ENCODE measurements around the gene TRAF3. TPM values are rescaled to one million over a fixed set of nuclear protein-coding genes. Genes with fewer than 3 reads are reported as not detected.

Gene TRAF3
- total RNA-seq, 1 experiment from 2014 or later, result 11.5 TPM

DNA sequence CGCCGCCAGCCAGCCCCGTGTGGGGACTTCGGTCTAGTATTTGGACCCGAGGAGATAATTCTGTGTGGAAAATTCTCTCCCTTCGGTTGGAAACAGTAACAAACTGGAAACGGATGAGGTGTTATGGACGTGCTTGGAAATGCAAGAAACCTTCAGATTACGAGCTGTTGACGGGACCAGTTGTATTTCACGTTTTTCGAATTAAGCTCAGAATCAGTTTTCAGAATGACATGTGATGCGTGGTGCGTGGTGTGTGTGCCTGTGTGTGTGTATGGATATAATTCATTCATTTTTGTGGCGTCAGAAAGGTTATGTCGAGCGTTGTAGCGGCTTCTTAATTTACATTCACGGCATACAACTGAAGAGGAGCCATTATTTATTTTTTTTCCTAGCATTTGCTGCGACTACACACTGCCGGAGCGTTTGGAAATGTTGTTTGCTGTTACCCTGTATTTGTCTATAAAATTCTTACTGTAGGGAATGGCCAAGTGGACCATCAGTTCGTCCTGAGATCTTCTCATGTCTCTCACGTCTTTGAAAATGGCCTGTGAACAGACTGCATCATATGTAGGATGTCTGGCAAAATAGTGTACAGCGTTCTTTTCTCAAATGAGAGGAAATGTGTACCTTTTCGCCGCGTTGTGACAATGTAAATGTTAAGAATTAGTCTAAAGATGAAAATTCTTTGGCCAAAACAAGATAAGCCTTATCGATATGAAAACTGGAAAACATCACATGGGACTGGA lies 1.3 kb downstream of the TRAF3 start:
- no peaks in the 10 kb centered on the region for H3K36me3 ChIP-seq (replicated peaks; ENCODE audit: control insufficient read depth, insufficient read depth, low read length)
- peak; percentile 15 for DNase-seq
- H3K27me3 ChIP-seq (ENCODE audit: control insufficient read depth, insufficient read depth, low read length), result peaks cover 9% of the 10 kb centered on the region
- peak overlapping the region; percentile 58 for H3K4me3 ChIP-seq (ENCODE audit: insufficient read depth, low read depth, low read length)

DNA sequence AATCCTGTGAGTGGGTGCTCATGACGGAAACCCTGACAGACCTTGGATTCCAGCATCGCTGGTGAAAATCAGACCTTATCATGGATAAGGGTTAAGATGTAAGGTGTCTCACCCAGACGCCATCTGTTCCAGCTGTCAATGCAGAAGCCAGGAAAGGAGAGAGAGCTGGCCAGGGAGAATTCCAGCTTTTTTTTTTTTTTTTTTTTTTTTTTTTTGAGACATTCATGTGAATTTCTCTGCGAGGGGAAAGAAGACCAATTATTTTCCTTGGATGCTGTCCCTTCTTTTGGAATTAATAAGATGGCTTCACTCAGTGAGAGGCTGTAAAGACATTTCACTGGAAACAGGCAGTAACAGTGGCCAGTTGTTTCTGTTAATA lies 1.8 kb downstream of the TRAF3 start:
- no peak overlapping the region for H3K4me3 ChIP-seq (ENCODE audit: insufficient read depth, low read depth, low read length)
- DNase-seq, result peak; percentile 34
- H3K36me3 ChIP-seq (replicated peaks; ENCODE audit: control insufficient read depth, insufficient read depth, low read length), result no peaks in the 10 kb centered on the region
- peaks cover 9% of the 10 kb centered on the region for H3K27me3 ChIP-seq (ENCODE audit: control insufficient read depth, insufficient read depth, low read length)

DNA sequence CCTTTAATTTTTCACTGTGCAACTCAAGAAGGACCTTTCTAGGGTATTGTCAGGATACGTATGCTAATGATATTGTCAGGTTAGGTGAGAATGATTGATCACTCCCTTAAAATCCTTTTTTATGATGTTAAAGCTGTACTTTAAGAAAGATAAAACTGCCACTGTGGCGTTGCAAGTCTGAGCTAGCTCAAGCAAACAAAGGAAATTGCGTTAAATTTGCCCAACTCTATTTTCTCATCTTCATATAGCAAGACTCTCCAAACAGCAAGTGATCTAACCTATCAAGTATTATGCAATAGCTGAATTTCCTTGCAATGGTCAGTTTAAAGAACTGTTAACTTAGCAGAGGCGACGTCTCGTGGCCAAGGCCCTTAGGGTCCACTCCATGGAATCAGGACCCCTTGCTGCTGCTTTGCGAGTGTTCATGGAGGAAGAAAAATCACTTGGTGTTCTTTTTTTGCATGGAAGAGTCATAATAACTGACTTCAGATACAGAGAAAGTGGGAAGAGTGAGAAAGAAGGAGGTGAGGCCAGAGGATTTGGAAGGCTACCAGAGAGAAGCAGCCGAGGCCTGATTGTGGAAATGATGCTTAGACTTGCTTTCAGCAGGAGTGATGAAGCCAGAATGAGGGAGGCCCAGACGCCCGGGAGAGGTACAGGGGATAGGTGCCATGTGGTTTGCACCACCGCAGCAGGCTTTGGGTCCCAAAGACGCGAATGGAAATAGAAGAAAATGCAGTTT lies 2.5 kb downstream of the TRAF3 start:
- peak; percentile 32 for DNase-seq
- H3K4me3 ChIP-seq (ENCODE audit: insufficient read depth, low read depth, low read length), result no peak overlapping the region

DNA sequence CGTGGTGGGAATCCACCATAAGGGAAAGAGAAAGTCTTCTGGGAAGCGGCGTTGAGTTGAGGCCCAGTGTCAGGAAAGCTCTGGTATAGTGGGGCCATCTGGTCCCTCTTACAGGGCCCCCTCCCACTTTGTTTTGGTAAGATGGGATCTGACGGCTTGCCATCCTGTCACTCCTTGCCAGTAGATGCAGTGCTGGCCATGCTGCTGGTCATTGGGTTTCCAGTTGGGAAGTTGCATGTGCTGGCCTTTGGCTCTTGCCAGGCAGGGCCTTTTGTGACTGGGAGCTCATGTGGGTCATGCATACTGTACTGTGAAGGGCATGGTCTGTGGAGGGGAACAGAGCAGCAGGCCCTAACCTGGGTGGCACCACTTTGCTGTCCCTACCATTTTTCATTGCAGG lies 3.8 kb downstream of the TRAF3 start:
- Histone ChIP-seq H3K4me3 (ENCODE audit: insufficient read depth, low read depth, low read length) (no peak overlapping the region), H3K36me3 (replicated peaks; ENCODE audit: control insufficient read depth, insufficient read depth, low read length) (no peaks in the 10 kb centered on the region), H3K27me3 (ENCODE audit: control insufficient read depth, insufficient read depth, low read length) (peaks cover 9% of the 10 kb centered on the region)
- DNase-seq, result peak; percentile 19

More for the DNA sequence above, 2.5 kb downstream of the TRAF3 start:
- Histone ChIP-seq H3K27me3 (ENCODE audit: control insufficient read depth, insufficient read depth, low read length) (peaks cover 9% of the 10 kb centered on the region), H3K36me3 (replicated peaks; ENCODE audit: control insufficient read depth, insufficient read depth, low read length) (no peaks in the 10 kb centered on the region)

DNA sequence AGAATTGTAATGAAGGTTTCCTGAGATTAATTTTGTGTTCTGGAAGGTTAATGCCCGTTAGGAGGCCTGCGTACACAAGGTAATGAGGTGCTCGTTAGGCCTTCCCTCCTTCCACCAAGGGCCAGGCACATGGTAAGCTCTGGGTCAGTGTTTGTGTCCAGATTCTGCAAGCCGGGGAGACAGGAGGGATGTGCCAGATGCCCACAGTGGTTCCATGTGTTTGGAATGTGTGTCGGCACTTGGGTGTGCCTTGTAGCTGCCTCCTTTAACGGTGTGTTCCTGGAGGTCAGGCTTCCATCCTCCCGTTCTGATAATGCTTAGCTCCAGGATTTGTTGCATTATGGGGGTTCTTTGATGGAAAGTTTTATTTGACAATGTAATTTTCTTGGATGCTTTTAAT lies 5.7 kb downstream of the TRAF3 start:
- Histone ChIP-seq H3K36me3 (replicated peaks; ENCODE audit: control insufficient read depth, insufficient read depth, low read length) (no peaks in the 10 kb centered on the region), H3K4me3 (ENCODE audit: insufficient read depth, low read depth, low read length) (no peak overlapping the region), H3K27me3 (ENCODE audit: control insufficient read depth, insufficient read depth, low read length) (peaks cover 9% of the 10 kb centered on the region)
- DNase-seq, result peak; percentile 16

DNA sequence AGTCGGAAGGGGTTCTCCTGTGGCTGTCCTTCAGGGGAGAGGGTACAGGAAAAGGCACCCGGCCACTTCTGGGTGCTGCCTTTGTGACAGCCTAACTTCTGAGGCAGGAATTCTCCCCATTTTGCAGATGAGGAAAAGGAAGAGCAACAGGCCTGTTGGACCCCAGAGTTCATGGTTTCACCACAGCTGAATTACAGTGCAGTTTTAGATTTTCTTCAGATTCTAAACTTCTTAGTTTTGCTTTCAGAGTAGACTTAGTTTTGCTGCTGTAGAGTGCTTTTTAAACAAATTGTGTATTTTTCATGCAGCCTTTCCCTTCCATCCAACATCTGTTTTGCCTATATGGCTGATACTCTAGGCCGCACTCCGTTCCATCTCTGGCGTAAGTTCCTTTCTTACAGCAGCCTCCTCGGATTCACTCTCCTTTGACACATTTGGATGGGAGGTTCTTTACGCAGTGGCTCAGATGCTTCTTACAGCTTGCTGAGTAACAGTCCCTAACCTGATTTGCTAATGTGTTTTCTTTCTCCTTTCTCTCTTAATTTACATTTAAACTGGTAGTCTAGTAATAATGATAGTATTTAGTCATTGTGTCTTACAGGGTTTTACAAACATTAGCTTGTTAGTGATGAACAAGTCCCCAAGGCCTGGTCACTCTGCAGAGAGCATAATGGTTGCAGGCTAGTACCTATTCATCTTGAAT lies 7.8 kb downstream of the TRAF3 start:
- Histone ChIP-seq H3K36me3 (replicated peaks; ENCODE audit: control insufficient read depth, insufficient read depth, low read length) (no peaks in the 10 kb centered on the region), H3K4me3 (ENCODE audit: insufficient read depth, low read depth, low read length) (no peak overlapping the region), H3K27me3 (ENCODE audit: control insufficient read depth, insufficient read depth, low read length) (no peaks in the 10 kb centered on the region)
- DNase-seq, result peak; percentile 22

DNA sequence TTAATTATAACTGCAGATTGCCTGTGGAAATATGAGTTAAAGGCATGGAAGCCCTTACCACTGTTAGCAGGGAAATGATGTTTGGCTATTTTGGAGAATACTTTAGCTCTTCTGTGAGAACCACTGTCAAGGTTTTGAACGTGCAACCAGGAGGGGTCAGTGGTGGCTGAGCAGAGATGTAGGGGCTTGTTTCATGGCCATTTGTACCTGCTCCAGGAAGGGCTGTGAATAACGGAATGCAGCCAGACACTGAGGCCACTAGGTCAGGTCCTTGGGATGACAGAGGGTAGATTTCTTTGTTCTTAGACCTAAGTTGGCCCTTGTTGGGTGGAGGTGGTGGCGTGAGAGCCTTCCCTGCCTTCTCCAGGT lies 8.3 kb downstream of the TRAF3 start:
- Histone ChIP-seq H3K27me3 (ENCODE audit: control insufficient read depth, insufficient read depth, low read length) (no peaks in the 10 kb centered on the region), H3K4me3 (ENCODE audit: insufficient read depth, low read depth, low read length) (no peak overlapping the region)
- peak; percentile 51 for DNase-seq

DNA sequence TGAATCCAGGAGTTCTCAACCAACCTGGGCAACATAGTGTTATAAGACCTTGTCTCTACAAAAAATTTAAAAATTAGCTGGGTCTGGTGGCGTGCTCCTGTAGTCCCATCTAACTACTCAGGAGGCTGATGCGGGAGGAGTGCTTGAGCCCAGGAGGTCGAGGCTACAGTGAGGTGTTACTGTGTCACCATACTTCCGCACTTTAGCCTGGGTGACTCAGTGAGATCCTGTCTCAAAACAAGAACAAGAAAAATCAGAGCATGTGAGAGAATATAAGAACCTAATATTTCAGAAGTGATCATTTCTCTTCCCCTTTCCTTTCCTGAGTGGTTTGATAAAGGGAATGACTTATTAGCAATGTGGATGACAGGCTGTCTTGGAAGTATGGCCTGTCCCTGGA lies 9.5 kb downstream of the TRAF3 start:
- Histone ChIP-seq H3K36me3 (replicated peaks; ENCODE audit: control insufficient read depth, insufficient read depth, low read length) (no peaks in the 10 kb centered on the region), H3K27me3 (ENCODE audit: control insufficient read depth, insufficient read depth, low read length) (no peaks in the 10 kb centered on the region), H3K4me3 (ENCODE audit: insufficient read depth, low read depth, low read length) (no peak overlapping the region)
- no peak for DNase-seq

More for the DNA sequence above, 8.3 kb downstream of the TRAF3 start:
- H3K36me3 ChIP-seq (replicated peaks; ENCODE audit: control insufficient read depth, insufficient read depth, low read length), result no peaks in the 10 kb centered on the region

DNA sequence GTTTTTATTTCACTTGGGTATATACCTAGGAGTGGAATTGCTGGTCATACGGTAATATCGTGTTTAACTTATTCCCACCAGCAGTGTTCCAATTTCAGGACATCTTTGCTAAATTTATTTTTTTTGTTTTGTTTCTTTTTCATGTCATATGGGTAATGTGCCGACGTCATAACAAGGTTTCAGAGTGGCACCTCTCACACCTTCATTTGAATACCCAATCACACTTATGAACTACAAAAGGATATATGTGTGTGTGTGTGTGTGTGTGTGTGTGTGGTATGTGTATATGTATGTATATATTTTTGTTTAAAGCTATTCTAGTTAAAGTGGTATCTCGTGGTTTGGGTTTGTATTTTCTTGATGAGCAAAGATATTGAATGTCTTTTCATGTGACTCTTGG lies 12.1 kb downstream of the TRAF3 start:
- no peak overlapping the region for H3K4me3 ChIP-seq (ENCODE audit: insufficient read depth, low read depth, low read length)
- H3K36me3 ChIP-seq (replicated peaks; ENCODE audit: control insufficient read depth, insufficient read depth, low read length), result no peaks in the 10 kb centered on the region
- DNase-seq, result no peak
- no peaks in the 10 kb centered on the region for H3K27me3 ChIP-seq (ENCODE audit: control insufficient read depth, insufficient read depth, low read length)

DNA sequence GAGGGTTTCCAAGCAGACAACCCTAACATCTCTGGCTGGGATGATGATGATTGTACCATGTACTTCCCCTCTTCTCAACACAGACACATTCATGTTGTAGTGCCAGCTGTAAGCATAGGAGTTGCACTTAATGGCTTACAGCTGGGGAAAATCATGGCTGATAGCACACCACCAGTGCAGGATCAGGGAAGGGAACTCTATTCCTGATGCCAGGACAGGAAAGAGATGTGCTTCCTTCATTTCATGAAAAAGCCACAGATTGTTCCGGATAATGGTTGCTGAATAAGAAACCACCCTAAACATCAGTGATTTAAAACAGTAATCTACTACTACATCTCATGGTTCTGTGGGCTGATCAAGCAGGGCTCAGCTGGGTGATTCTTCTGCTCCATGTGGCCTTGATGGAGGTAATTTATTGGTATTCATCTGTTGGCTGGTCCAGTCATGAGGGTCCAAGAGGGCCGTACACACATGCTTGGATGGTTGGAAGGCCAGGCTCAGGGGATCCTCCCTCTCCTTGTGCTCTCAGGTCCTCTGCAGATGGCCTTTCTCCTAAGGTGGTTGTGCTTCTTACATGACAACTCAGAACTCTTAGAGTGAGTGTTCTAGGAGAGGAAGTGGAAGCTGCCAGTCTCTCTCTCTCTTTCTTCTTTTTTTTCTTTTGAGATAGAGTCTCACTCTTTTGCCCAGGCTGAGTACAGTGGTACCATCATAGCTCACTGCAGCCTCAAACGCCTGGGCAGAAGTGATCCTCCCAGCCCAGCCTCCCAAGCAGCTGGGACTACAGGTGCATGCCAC lies 16.5 kb downstream of the TRAF3 start:
- no peak overlapping the region for H3K4me3 ChIP-seq (ENCODE audit: insufficient read depth, low read depth, low read length)
- DNase-seq, result no peak
- no peaks in the 10 kb centered on the region for H3K27me3 ChIP-seq (ENCODE audit: control insufficient read depth, insufficient read depth, low read length)
- H3K36me3 ChIP-seq (replicated peaks; ENCODE audit: control insufficient read depth, insufficient read depth, low read length), result no peaks in the 10 kb centered on the region

DNA sequence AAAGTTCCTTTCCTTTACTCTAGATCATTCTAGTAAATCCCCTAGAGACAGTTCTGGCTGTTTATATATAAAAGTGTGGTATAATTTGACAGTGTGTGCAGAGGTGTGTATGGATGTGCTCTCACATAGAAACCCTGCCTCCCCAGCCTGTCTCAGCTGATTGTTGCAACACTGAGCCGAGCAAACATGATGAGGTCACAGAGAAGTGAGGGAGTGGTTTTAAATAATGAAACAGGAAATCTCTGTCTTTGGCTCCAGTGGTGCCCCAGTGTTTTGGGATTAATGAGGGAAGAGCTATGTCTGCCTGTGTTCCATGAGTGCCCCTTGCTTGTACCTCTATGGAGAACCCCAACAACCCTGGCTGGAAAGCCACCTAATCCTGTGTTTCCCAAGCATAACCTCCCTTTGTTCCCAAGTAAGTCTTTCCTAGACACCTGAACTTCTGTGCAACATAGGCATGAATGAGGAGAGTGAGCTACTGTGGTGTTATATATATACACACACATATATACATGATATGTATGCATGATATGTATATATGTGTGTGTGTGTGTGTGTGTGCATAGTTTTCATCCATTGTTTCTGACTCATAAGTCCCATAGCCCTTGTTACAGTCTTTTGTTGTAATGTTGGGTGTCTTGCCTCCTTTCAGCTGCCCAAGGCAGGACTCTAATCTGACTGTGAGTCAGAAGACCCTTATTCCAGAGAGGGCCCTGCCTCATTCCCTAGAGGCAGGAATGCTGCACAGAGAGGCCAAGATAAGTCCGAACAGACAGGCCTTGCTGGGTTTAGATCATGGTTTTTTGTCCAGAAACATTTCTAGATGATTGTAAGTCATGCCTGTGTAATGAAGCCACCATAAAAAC lies 18.0 kb downstream of the TRAF3 start:
- Histone ChIP-seq H3K36me3 (replicated peaks; ENCODE audit: control insufficient read depth, insufficient read depth, low read length) (no peaks in the 10 kb centered on the region), H3K27me3 (ENCODE audit: control insufficient read depth, insufficient read depth, low read length) (no peaks in the 10 kb centered on the region), H3K4me3 (ENCODE audit: insufficient read depth, low read depth, low read length) (no peak overlapping the region)
- DNase-seq, result peak; percentile 23

DNA sequence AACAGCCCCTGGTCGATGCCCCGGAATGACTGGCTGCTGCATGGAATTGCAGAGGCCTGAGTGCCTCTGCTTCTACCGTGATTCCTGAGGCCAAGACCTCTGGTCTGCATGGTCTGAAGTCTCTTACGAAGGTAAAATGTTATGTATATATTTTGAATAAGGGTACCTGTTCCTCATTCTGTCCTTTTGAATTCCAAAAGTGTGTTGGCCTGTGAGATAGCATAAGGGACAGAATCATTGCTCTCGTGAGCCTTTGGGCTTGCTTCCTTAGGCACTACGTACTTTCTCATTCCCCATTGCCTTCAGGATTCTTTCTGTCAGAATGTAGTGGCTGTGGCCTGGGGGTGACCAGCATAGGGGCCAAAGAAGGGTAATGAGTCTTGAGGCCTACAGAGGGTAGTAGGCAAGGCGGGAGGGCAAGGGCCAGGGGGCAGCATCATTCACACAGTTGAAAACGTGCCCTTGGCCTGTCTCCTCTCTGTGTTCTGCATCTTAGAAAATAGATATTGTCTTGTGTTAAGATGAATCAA lies 19.5 kb downstream of the TRAF3 start:
- H3K4me3 ChIP-seq (ENCODE audit: insufficient read depth, low read depth, low read length), result no peak overlapping the region
- no peaks in the 10 kb centered on the region for H3K27me3 ChIP-seq (ENCODE audit: control insufficient read depth, insufficient read depth, low read length)
- peak; percentile 13 for DNase-seq
- H3K36me3 ChIP-seq (replicated peaks; ENCODE audit: control insufficient read depth, insufficient read depth, low read length), result no peaks in the 10 kb centered on the region

DNA sequence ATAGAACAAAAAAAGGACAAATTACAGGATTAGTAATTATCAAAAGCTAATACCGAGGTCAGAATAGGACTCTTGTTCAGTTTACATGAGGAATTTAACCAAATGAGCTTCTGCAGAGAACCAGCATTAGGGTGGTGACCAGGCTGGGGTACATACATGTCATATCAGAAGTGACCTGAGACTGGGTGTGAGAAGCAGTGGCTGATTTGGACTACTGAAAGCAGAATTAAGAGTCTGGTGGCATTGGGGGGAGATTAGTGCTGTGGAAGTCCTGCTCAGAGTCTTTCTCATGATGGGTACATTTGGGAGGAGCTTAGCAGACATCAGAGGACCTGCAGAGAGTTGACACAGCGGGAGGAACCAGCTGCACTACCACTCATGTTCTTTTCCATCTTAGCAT lies 21.7 kb downstream of the TRAF3 start:
- Histone ChIP-seq H3K36me3 (replicated peaks; ENCODE audit: control insufficient read depth, insufficient read depth, low read length) (no peaks in the 10 kb centered on the region), H3K27me3 (ENCODE audit: control insufficient read depth, insufficient read depth, low read length) (no peaks in the 10 kb centered on the region), H3K4me3 (ENCODE audit: insufficient read depth, low read depth, low read length) (no peak overlapping the region)
- DNase-seq, result peak; percentile 2

Measured in H7 (cell line).